ENCODE data around the gene NAALADL2. TPM values are rescaled to one million over a fixed set of nuclear protein-coding genes. Genes with fewer than 3 reads are reported as not detected.

NAALADL2 gene
- total RNA-seq, 1 donor from 2014 or later = 11.5 TPM

GRCh38 chr3:175479800-175480199, 620.7 kb downstream of the NAALADL2 start:
- H3K4me1 Mint-ChIP-seq = peaks cover 7% of the 10 kb centered on the region
- H3K4me2 ChIP-seq = no peak overlapping the region
- H3K4me3 ChIP-seq = no peak overlapping the region
- H2AFZ ChIP-seq (replicated peaks) = no peak overlapping the region
- H3K4me3 Mint-ChIP-seq = no peak overlapping the region
- H3K9ac ChIP-seq = no peak overlapping the region
- H4K20me1 ChIP-seq (ENCODE audit: low read depth) = no peaks in the 10 kb centered on the region
- H3K79me2 ChIP-seq (ENCODE audit: low read depth) = no peaks in the 10 kb centered on the region
- no peaks in the 10 kb centered on the region for H3F3A ChIP-seq (ENCODE audit: low read depth)
- no peaks in the 10 kb centered on the region for H3K9me3 ChIP-seq (ENCODE audit: low read depth)
- no peaks in the 10 kb centered on the region for H3K27me3 ChIP-seq
- H3K27ac ChIP-seq = no peak overlapping the region
- DNase-seq (ENCODE audit: low spot score) = no peak
- TF ChIP-seq EZH2 (IDR thresholded peaks at IDR 0.05) = no peak
- TF ChIP-seq EZH2phosphoT487 (IDR thresholded peaks at IDR 0.05) = no peak
- no peak for TF ChIP-seq CTCF (IDR thresholded peaks at IDR 0.05)
- H3K36me3 Mint-ChIP-seq = no peaks in the 10 kb centered on the region
- H3K9me3 Mint-ChIP-seq = no peaks in the 10 kb centered on the region
- no peaks in the 10 kb centered on the region for H3K36me3 ChIP-seq
- H3K4me1 ChIP-seq = peaks cover 6% of the 10 kb centered on the region
- H3K27ac Mint-ChIP-seq = no peak overlapping the region
- no peaks in the 10 kb centered on the region for H3K27me3 Mint-ChIP-seq (ENCODE audit: insufficient read depth, low read depth)

GRCh38 chr3:175484666-175485065, 625.5 kb downstream of the NAALADL2 start:
- Mint-ChIP-seq H3K9me3 (no peaks in the 10 kb centered on the region), H3K4me3 (no peak overlapping the region), H3K27ac (no peak overlapping the region), H3K4me1 (no peaks in the 10 kb centered on the region), H3K36me3 (no peaks in the 10 kb centered on the region), H3K27me3 (ENCODE audit: insufficient read depth, low read depth) (no peaks in the 10 kb centered on the region)
- Histone ChIP-seq H3K9ac (no peak overlapping the region), H3K27ac (no peak overlapping the region), H3K79me2 (ENCODE audit: low read depth) (no peaks in the 10 kb centered on the region), H4K20me1 (ENCODE audit: low read depth) (no peaks in the 10 kb centered on the region), H3K27me3 (no peaks in the 10 kb centered on the region), H3K9me3 (ENCODE audit: low read depth) (no peaks in the 10 kb centered on the region), H3K4me2 (no peak overlapping the region), H3K36me3 (no peaks in the 10 kb centered on the region), H3K4me1 (no peaks in the 10 kb centered on the region), H3F3A (ENCODE audit: low read depth) (no peaks in the 10 kb centered on the region), H3K4me3 (no peak overlapping the region), H2AFZ (replicated peaks) (no peak overlapping the region)
- TF ChIP-seq EZH2 (IDR thresholded peaks at IDR 0.05) (no peak), CTCF (IDR thresholded peaks at IDR 0.05) (no peak), EZH2phosphoT487 (IDR thresholded peaks at IDR 0.05) (no peak)
- no peak for DNase-seq (ENCODE audit: low spot score)

GRCh38 chr3:175485436-175485835, 626.3 kb downstream of the NAALADL2 start:
- Histone ChIP-seq H3K4me1 (no peaks in the 10 kb centered on the region), H3K9me3 (ENCODE audit: low read depth) (no peaks in the 10 kb centered on the region), H2AFZ (replicated peaks) (no peak overlapping the region), H3K9ac (no peak overlapping the region), H3K27ac (no peak overlapping the region), H3K36me3 (no peaks in the 10 kb centered on the region), H3F3A (ENCODE audit: low read depth) (no peaks in the 10 kb centered on the region), H4K20me1 (ENCODE audit: low read depth) (no peaks in the 10 kb centered on the region), H3K79me2 (ENCODE audit: low read depth) (no peaks in the 10 kb centered on the region), H3K4me2 (no peak overlapping the region), H3K27me3 (no peaks in the 10 kb centered on the region), H3K4me3 (no peak overlapping the region)
- Mint-ChIP-seq H3K27me3 (ENCODE audit: insufficient read depth, low read depth) (no peaks in the 10 kb centered on the region), H3K36me3 (no peaks in the 10 kb centered on the region), H3K4me1 (no peaks in the 10 kb centered on the region), H3K27ac (no peak overlapping the region), H3K9me3 (no peaks in the 10 kb centered on the region), H3K4me3 (no peak overlapping the region)
- no peak for DNase-seq (ENCODE audit: low spot score)
- no peak for TF ChIP-seq EZH2 (IDR thresholded peaks at IDR 0.05)
- no peak for TF ChIP-seq EZH2phosphoT487 (IDR thresholded peaks at IDR 0.05)
- no peak for TF ChIP-seq CTCF (IDR thresholded peaks at IDR 0.05)

Measured in neural progenitor cell (in vitro differentiated cells).